ENCODE results near the gene RSBN1L.
A peak's percentile ranks its signal among the peaks of the same experiment; 100 is the strongest.

Gene RSBN1L

GRCh38 chr7:77759294-77759889 is 63.1 kb downstream of the RSBN1L start:
- H3K4me3 ChIP-seq (ENCODE audit: severe bottlenecking) = no peak overlapping the region
- no peak overlapping the region for H3K27ac ChIP-seq (ENCODE audit: poor library complexity, severe bottlenecking)
- no peak for DNase-seq (ENCODE audit: low spot score)
- no peaks in the 10 kb centered on the region; the same call in 1 of the 2 replicates for H3K36me3 ChIP-seq (ENCODE audit: low read depth)
- H3K27me3 ChIP-seq (ENCODE audit: insufficient read depth, poor library complexity, severe bottlenecking) = no peaks in the 10 kb centered on the region
- TF ChIP-seq CTCF (IDR thresholded peaks at IDR 0.05; ENCODE audit: poor library complexity, severe bottlenecking) = peak; percentile 92
- H3K9me3 ChIP-seq (ENCODE audit: severe bottlenecking) = peaks cover 2% of the 10 kb centered on the region
- peaks cover 6% of the 10 kb centered on the region for H3K4me1 ChIP-seq (ENCODE audit: insufficient read depth, poor library complexity, severe bottlenecking)
- ATAC-seq (ENCODE audit: low read depth) = peak; percentile 66; the same call in 2 of the 3 replicates

GRCh38 chr7:77760809-77761453 is 64.7 kb downstream of the RSBN1L start:
- DNase-seq (ENCODE audit: low spot score) = no peak
- no peak for TF ChIP-seq CTCF (IDR thresholded peaks at IDR 0.05; ENCODE audit: poor library complexity, severe bottlenecking)
- H3K9me3 ChIP-seq (ENCODE audit: severe bottlenecking) = peaks cover 2% of the 10 kb centered on the region
- peaks cover 4% of the 10 kb centered on the region; the same call in 1 of the 2 replicates for H3K36me3 ChIP-seq (ENCODE audit: low read depth)
- ATAC-seq (ENCODE audit: low read depth) = no peak
- H3K27ac ChIP-seq (ENCODE audit: poor library complexity, severe bottlenecking) = no peak overlapping the region
- no peak overlapping the region for H3K4me3 ChIP-seq (ENCODE audit: severe bottlenecking)
- H3K27me3 ChIP-seq (ENCODE audit: insufficient read depth, poor library complexity, severe bottlenecking) = no peaks in the 10 kb centered on the region
- peaks cover 11% of the 10 kb centered on the region for H3K4me1 ChIP-seq (ENCODE audit: insufficient read depth, poor library complexity, severe bottlenecking)

GRCh38 chr7:77765481-77765880 is 69.2 kb downstream of the RSBN1L start:
- Histone ChIP-seq H3K4me3 (ENCODE audit: severe bottlenecking) (no peak overlapping the region), H3K4me1 (ENCODE audit: insufficient read depth, poor library complexity, severe bottlenecking) (peaks cover 14% of the 10 kb centered on the region), H3K27ac (ENCODE audit: poor library complexity, severe bottlenecking) (no peak overlapping the region), H3K9me3 (ENCODE audit: severe bottlenecking) (no peaks in the 10 kb centered on the region), H3K36me3 (ENCODE audit: low read depth) (peaks cover 19% of the 10 kb centered on the region), H3K27me3 (ENCODE audit: insufficient read depth, poor library complexity, severe bottlenecking) (no peaks in the 10 kb centered on the region)
- TF ChIP-seq CTCF (IDR thresholded peaks at IDR 0.05; ENCODE audit: poor library complexity, severe bottlenecking) = no peak
- ATAC-seq (ENCODE audit: low read depth) (no peak), DNase-seq (ENCODE audit: low spot score) (no peak)

- no peak overlapping the region for H3K27ac ChIP-seq (ENCODE audit: poor library complexity, severe bottlenecking)
Measured at GRCh38 chr7:77765906-77766800, 69.9 kb downstream of the RSBN1L start.

More at GRCh38 chr7:77765906-77766800, 69.9 kb downstream of the RSBN1L start:
- no peak for TF ChIP-seq CTCF (IDR thresholded peaks at IDR 0.05; ENCODE audit: poor library complexity, severe bottlenecking)
- ATAC-seq (ENCODE audit: low read depth) (peak; percentile 38), DNase-seq (ENCODE audit: low spot score) (no peak)
- Histone ChIP-seq H3K4me3 (ENCODE audit: severe bottlenecking) (no peak overlapping the region), H3K36me3 (ENCODE audit: low read depth) (peaks cover 19% of the 10 kb centered on the region), H3K4me1 (ENCODE audit: insufficient read depth, poor library complexity, severe bottlenecking) (peaks cover 14% of the 10 kb centered on the region), H3K27me3 (ENCODE audit: insufficient read depth, poor library complexity, severe bottlenecking) (no peaks in the 10 kb centered on the region), H3K9me3 (ENCODE audit: severe bottlenecking) (no peaks in the 10 kb centered on the region)

Measured in RWPE2 (cell line).